CD4-positive, alpha-beta T cell treated with Interferon alpha-2 for 1 hour (primary cell): ENCODE measurements around the gene PDE4D.
"Not testable (repeated sequence)": the region's sequence is repeated elsewhere in the genome, so short reads cannot be mapped to it uniquely, and the experiment has no call there.

Source experiments
- DNase-seq, 2 donors: peaks; one replicate each; pipeline ENCODE4 v3.0.0-alpha.2; 2020 to 2022

Gene PDE4D

GRCh38 chr5:59393585-59394420, 499.7 kb downstream of the PDE4D start:
- no peak for DNase-seq

DNA sequence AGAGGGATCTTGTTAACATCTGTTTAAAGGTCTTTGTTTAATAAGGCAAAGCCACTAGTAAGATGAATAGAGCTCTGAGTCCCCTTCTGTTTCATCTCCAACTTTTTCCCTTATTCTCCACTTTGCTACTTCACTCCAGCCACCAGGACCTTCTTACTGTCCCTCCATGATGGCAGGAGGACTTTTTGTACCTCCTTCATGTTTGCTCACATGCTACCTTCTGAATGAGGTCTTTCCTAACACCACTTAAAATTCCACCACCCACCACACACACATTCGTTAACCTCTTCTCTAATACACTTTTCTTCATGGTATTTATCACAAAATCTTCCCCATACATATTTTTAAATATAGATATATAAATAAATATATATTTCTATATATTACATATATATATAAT, 501.9 kb downstream of the PDE4D start:
- no peak for DNase-seq

DNA sequence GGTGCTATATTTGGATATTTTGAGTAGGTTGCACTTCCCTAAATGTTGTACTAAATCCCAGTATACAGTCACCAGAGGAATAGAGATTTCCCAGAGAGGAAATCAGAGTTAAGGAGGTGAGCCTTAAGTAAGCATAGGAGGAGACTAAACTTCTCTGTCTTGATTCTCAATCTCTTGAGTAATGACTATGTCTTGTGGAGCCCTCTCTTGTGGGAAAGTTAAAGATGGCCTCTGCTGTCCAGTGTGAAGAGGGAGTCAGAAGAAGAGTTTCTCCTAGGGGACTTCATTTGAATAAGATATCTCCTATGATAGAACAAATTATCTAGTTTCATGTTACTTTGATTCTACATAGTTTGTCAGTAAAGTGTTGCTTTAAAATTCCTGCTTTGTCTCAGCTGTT, 502.5 kb downstream of the PDE4D start:
- no peak for DNase-seq

GRCh38 chr5:59390074-59390659, 503.4 kb downstream of the PDE4D start:
- peak in 1 of 2 donors; percentile 25 for DNase-seq

DNA sequence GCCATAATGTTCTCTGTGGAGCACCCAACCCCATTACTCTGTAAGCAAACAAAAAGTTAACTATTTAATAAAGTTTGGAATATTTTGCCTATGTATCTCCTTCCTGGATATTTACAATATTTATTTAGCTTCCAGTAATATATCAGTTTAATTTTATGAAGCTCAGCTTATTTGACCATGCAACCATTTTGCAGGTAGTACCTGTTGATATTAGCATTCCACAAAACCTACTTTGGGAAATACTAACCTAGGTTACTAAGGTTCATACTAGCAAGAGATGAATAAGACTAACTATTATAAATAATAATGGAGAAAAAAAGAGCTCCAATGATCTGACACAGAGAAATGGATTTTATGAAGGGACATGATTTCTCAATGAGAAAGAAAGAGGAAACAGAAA, 506.4 kb downstream of the PDE4D start:
- no peak for DNase-seq

GRCh38 chr5:59385700-59386099, 507.8 kb downstream of the PDE4D start:
- no peak for DNase-seq

DNA sequence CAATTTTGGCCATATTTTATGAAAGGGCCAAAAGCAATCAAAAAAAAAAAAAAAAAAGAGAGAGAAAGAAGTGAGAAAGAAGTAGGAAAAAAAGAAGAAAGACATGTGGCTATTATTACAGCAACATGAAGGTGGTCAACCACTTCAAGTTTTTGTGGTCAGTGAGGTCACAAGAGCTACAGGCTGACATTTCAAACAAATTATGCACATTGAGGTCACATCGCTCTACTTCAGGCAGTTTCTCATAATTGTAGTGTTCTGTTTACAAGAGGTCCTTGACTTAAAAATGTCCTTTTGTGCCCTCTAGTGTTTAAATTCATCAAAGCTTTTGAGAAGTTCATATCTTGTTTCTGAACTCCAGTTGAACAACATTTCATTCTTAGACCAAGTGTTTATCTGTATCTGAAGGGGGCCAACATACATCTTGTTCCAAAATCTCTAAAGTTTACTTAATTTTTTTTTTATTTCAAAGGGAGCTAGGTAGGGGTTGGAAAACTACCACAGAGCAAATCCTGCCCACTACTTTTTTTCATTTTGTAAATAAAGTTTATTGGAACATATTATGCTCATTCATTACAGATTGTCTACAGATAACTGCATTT, 513.1 kb downstream of the PDE4D start:
- peak; percentile 4 to 53 for DNase-seq

DNA sequence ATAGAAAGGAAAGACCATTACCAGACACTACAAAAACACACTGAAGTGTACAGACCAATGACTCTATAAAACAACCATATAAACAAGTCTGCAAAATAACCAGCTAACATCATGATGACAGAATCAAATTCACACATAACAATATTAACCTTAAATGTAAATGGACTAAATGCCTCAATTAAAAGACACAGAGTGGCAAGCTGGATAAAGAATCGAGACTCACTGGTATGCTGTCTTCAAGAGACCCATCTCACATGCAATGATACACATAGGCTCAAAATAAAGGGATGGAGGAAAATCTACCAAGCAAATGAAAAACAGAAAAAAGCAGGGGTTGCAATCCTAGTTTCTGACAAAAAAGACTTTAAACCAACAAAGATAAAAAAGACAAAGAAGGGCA, 519.5 kb downstream of the PDE4D start:
- DNase-seq, result not testable (repeated sequence)

GRCh38 chr5:59371525-59372127, 521.9 kb downstream of the PDE4D start:
- DNase-seq, result no peak

- DNase-seq, result no peak
Observed at GRCh38 chr5:59368951-59369350, 524.6 kb downstream of the PDE4D start.

DNA sequence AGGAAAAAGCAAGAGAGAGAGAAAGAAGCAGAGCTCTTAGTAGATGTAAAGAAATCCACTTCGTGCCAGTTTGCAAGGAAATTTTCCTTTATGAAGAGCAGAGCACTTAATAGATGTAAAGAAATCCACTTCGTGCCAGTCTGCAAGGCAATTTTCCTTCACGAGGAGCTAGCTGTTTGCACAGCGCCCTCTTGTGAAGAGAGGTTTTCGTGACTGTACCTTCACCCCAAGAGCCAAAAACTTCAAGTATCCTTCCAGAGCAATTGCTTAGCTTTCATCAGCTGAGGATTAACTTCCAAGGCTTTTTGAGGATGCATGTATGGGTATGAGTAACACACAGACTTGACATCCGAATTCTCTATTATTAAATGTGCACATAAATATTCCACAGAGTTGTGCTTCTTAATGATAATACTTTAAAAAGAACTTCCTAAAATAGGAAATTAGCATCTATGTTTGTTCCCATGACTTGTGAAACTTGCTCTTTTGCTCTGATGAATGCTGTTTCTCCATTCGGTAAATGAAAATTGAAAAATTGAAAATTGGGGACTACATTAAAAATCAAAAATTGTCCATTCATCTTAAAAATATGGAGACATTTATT, 525.6 kb downstream of the PDE4D start:
- peak; percentile 4 to 39 for DNase-seq

DNA sequence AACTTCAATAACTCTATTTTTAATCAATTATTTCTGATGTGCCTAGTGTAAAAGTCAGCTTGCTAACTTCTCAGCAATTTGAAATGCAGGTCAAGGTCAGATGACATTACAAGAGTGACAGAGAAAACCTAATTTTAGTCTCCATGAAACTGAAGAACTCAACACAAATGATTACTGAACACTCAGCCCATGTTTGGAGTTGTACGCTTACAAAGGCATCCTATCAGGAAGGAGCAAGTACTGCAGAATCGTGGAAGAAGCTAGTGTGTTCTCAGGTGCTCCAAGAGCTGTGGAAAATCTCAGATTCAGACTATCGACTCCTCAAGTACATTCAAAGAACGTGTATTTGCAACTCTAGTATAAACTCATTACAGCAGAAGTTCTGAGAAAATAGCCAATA, 526.7 kb downstream of the PDE4D start:
- no peak for DNase-seq

DNA sequence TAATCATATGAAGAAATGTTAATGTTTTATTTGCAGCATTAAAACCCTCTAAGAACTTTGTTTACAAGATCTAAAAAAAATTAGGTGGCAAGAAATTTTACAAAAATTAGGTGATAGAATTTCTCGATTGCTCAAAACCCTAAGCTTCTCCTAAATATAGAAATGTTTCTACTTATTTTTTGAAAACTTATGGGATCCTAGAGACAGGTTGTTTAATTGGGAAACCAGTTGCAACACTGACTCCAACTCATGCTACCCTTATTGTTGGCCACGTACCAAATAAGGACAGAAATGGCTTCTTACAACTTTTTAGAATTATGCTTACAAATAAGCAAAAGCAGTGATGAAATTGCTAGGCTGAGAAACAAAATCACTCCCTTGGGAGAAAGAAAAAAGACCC, 531.1 kb downstream of the PDE4D start:
- no peak for DNase-seq

GRCh38 chr5:59361454-59361853, 532.1 kb downstream of the PDE4D start:
- DNase-seq, result no peak

DNA sequence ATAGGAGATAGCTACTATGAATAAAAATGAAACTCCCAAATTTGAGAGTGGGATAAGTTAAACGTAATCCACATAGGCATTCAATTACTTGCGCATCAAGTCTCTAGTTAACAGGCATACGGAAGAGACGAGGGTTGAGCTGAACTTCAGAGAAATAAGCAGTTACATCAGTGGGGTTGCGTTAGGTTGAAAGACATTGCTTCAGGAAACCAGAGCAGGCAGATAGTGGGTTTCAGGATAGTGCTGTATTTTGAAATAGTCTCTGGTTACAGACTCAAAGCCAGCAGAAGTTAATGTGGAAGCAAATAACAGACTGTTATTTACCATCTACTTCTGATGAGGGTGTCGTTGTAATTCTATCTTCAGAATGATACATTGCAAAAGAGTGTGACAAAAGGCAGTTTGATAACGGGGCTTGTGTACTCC, 533.4 kb downstream of the PDE4D start:
- no peak for DNase-seq

- DNase-seq, result no peak
Observed at GRCh38 chr5:59358005-59358861, 535.3 kb downstream of the PDE4D start.

- DNase-seq, result no peak
Observed at GRCh38 chr5:59357381-59357977, 536.0 kb downstream of the PDE4D start.

GRCh38 chr5:59356813-59357380, 536.6 kb downstream of the PDE4D start:
- peak in 1 of 2 donors; percentile 6 for DNase-seq

- no peak for DNase-seq
Observed at GRCh38 chr5:59354811-59355210, 538.7 kb downstream of the PDE4D start.

DNA sequence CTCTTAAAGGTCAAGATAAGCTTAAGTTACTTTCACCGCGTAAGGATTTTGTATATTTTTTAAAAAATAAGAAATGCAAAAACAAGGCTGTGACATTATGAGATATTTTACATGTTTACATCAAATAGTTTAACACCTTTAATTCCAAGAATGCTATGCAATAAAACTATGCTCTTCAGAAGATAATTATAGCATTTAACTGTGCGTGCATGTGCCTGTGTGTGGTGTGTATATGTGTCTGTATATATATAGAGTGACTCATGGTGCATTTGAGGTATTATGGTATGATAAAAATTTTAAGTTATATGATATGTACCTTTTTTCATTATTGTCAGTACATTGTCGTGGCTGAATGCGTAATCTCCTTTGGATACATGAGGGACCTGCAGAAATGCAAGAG, 539.3 kb downstream of the PDE4D start:
- DNase-seq, result no peak

DNA sequence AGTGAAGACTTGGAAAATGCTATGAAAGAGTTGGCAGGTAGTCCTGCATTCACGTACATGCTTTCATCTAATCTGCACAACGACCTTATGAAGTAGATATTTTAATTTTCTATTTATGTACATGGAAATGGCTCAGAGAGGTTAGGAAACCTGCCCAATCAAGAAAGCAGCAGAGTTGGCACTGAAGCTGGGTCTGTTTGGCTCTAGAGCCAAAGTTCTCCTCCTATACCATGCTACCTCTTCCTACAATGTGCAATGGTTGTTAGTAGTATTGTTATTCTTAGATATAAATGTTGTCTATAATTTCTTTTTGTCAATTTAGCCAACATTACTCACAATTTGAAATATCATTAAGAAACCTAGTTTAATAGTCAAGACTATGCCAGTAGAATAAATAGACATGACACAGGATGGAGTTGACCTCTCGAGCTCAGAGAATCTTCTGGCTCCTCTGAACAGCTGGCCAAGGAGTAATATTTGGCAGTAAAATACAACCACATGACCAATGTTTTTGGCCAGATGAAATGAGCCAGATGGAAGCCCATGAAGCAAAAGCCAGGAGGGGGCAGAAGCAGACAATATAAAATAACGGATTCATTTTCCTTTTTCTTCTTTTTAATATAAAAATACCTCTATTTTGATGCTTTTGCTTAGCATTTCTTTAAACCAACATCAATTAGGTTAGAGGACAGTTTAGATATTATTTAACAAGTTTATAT, 542.3 kb downstream of the PDE4D start:
- DNase-seq, result no peak
